Fibroblast of the aortic adventitia (primary cell): ENCODE results near the gene MEF2C. TPM values are rescaled to one million over a fixed set of nuclear protein-coding genes. Genes with fewer than 3 reads are reported as not detected.

ENCODE experiments used
- DNase-seq: peaks from one replicate; pipeline ENCODE4 v3.0.0-alpha.2; 2010; ENCODE audit warnings: low read depth
- H3K4me3 ChIP-seq: 2 replicates; pipeline ENCODE4 v1.5.1; 2011; ENCODE audit warnings: low read depth, mild to moderate bottlenecking, control low read depth, low read length, moderate library complexity
- small RNA-seq: library from RNA; depleted of rRNA; stranded (forward); fragments of <200 nt; gene quantifications from one replicate; pipeline ENCODE3, GENCODE V24; 2012
- total RNA-seq: library from RNA; depleted of rRNA; stranded (reverse); fragments of >200 nt; gene quantifications from 2 replicates; pipeline ENCODE4 v1.2.3, GENCODE V29; 2012; ENCODE audit warnings: low replicate concordance
- TF ChIP-seq, protein P1 (sequence below): IDR thresholded peaks from 2 replicates; pipeline ENCODE4 v1.5.1; 2011; ENCODE audit warnings: mild to moderate bottlenecking, low read length, control low read depth, inconsistent platforms; ENCODE audit not compliant: insufficient read depth

MEF2C gene
- total RNA-seq, 1 donor: 38.6 TPM

DNA sequence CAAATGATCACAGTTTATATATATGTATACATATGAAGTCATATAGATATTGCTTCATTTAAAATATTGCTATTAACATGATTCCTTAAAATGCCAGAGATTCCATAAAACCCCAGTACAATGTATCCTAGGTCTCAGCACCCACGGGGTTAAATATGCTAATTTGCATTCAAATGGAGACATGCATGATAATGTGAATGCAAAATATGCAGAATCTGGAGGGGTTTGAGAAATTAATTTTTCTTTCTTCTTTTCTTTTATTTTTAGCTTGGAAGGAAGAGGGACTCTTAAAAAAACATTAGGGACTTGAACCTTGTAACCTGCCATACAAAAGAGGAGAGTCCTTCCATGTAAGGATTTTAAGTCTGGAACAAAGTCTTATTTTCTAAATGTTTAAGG is 211.9 kb downstream of the MEF2C start:
- TF ChIP-seq, protein P1, sequence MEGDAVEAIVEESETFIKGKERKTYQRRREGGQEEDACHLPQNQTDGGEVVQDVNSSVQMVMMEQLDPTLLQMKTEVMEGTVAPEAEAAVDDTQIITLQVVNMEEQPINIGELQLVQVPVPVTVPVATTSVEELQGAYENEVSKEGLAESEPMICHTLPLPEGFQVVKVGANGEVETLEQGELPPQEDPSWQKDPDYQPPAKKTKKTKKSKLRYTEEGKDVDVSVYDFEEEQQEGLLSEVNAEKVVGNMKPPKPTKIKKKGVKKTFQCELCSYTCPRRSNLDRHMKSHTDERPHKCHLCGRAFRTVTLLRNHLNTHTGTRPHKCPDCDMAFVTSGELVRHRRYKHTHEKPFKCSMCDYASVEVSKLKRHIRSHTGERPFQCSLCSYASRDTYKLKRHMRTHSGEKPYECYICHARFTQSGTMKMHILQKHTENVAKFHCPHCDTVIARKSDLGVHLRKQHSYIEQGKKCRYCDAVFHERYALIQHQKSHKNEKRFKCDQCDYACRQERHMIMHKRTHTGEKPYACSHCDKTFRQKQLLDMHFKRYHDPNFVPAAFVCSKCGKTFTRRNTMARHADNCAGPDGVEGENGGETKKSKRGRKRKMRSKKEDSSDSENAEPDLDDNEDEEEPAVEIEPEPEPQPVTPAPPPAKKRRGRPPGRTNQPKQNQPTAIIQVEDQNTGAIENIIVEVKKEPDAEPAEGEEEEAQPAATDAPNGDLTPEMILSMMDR: no peak
- no peak for DNase-seq
- H3K4me3 ChIP-seq: no peak overlapping the region

DNA sequence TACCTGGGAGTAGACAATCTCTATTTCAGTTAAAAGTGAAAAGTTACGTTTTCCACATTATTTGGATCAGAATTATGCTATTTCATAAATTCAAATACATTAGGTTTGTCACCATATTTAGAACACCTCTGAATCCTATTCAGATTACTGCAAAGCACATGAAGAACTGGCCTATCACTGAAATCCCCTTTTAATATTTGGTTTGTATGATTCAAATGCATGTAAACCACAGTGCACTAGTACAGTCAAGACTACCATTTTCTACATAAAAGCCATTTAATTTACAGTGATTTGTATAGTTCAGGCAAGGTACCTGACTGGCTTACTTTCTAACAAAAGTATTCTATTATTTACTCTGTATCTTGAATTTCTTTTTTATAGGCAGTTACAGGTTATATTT is 212.5 kb downstream of the MEF2C start:
- TF ChIP-seq, protein P1: no peak
- no peak for DNase-seq
- H3K4me3 ChIP-seq: no peak overlapping the region

DNA sequence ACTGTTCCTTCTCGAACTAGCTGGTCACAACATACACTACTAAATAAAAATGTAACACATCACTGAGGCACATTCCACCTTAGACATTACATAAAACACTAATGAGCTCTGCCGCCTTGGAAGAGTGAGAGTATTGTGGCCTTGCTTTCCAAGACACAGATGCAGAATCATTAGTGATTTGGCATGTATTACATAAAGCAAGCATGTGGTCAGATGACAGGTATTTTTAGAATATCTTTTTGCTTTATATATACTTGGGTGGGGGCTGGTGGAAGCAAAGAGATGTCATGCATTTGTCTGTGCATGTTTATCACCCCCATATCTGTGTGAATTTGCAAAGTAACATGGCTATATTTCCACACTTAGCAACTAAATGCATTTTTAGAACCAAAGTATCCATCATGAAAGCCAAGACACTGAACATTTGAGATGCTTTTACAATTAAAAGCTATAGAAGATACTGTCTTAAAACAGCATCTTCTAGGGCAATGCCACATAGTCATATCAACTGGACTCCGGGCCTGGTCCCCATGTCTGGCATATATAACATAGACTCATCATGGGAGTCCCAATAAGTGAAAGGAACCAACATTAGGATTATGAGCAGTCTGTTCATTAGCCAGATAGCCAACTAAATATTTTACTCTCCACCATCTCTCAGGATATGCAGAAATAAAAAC is 213.5 kb downstream of the MEF2C start:
- TF ChIP-seq, protein P1: no peak
- no peak overlapping the region for H3K4me3 ChIP-seq
- no peak for DNase-seq

DNA sequence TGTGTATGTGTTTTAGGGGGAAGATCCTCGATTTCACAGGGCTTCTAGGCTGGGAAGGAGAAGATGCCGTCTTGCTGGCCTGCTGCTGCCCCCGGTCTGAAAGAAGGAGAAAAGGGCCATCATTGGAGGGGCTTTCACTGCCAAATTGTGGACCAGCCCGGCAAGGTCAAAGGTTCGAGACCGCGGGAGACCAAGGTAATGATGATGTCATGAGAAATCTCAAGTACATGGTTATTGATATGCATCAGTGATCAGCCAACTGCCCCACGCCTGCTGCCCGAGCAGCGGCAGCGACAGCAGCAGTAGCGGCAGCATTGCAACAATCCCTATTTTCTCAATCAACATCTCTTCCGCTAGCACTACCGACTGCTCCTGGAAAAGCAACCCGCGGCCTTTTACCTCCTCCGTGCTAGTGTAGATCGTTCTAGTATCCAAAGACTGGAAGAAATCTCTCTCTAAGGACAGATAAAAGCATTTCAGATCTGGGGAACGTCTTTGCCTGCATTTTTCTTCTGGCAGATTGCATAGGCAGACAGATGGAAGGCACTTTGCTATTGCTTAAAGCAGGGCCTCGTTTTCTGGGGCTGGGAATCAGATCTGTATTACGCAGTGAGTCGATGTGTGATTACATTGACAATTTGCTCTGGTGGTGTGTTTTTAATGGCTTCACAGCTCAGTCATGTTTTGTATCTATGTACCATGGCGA is 215.3 kb downstream of the MEF2C start:
- H3K4me3 ChIP-seq: no peak overlapping the region
- TF ChIP-seq, protein P1: no peak
- no peak for DNase-seq

Small RNAs within 50 kb of the gene (small RNA-seq; reads per million reads assigned to genes)
- gene AC008525.2: not detected
